ENCODE data around the gene TMCO1.
"Not testable (repeated sequence)": the region's sequence is repeated elsewhere in the genome, so short reads cannot be mapped to it uniquely, and the experiment has no call there.

TMCO1 gene

DNA sequence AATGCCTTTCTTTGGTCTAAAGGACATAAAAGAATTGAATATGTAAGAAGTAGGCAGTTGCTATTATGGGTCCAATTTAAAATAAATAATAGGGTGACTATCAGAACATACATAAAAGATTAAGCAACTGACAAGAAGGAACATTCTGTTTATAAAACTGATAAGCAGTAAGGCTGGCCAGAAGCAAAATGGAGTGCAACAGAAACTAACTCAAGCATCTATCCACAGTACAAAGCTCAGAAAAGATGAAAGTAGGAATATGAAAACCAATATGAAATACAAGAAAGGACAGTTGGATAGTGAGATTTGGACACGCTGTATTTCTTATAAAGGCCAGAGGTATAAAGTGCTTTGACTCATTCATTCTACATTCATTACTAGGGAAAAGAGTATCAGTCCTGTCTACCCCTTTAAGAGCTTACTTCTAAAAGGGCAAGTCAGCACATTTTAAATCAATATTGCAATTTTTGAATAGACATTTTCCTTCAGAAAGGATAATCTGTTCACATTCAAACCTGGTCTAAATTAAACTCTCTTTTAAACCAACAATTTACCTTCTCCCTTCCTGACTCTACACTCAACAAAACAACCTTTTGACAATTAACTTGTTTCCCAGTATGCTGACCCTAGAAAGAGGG is 84.7 kb downstream of the TMCO1 start:
- no peak for DNase-seq

DNA sequence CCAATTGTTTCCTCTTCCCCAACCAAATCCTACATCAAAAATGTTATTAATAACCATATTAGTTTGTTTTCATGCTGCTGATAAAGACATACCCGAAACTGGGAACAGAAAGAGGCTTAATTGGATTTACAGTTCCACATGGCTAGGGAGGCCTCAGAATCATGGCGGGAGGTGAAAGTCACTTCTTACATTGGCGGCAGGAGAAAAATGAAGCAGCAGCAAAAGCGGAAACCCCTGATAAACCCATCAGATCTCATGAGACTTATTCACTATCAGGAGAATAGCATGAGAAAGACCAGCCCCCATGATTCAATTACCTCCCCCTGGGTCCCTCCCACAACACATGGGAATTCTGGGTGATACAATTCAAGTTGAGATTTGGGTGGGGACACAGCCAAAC is 87.9 kb downstream of the TMCO1 start:
- DNase-seq: not testable (repeated sequence)

- no peak for DNase-seq
Observed at GRCh38 chr1:165680303-165680702, 88.4 kb downstream of the TMCO1 start.

- no peak for DNase-seq
Observed at GRCh38 chr1:165679282-165680036, 89.2 kb downstream of the TMCO1 start.

DNA sequence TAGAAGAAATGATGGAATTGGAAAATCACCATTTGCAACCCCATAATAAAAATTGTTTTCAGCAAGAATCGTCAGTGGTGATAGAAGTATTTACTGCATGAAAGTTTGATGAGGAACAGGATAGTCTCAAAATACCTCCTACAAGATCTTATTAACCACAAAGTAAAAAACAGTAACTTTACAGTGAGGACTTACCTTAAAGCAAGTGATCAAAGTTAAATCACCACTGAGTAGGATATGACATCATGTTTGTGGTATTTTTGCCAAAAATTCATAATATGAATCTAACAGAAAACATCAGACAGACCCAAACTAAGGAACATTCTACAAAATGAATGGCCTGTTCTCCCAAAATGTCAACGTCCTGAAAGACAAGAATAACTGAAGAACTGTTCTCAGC is 90.2 kb downstream of the TMCO1 start:
- DNase-seq: no peak
